Aorta (tissue), 5 donors: ENCODE data around the gene SHC1. TPM values are rescaled to one million over a fixed set of nuclear protein-coding genes. Genes with fewer than 3 reads are reported as not detected.

ENCODE experiments used
- ATAC-seq: fragments of 200-7000 bp; cut with Tn5 transposase; one replicate; pipeline ENCODE4 v1.9.1; 2022; ENCODE audit warnings: moderate library complexity; ENCODE audit not compliant: low FRiP score
- DNase-seq, 2 donors: peaks; one replicate each; pipeline ENCODE4 v3.0.0-alpha.2; 2020
- H3K27ac ChIP-seq, 2 donors: one replicate each; pipeline ENCODE4 v1.5.1; 2013; ENCODE audit warnings: low read length in 2 of 2, mild to moderate bottlenecking in 2 of 2, moderate library complexity in 2 of 2, control low read depth in 1 of 2, inconsistent platforms in 1 of 2, low read depth in 1 of 2
- H3K27me3 ChIP-seq, 2 donors: one replicate each; pipeline ENCODE4 v1.6.1; 2013; ENCODE audit warnings: control low read depth in 1 of 2, low read length in 1 of 2, mild to moderate bottlenecking in 1 of 2, moderate library complexity in 1 of 2; ENCODE audit not compliant: insufficient read depth in 2 of 2, control insufficient read depth in 1 of 2
- H3K36me3 ChIP-seq, 2 donors: one replicate each; pipeline ENCODE4 v1.6.1; 2013; ENCODE audit warnings: control low read depth in 1 of 2, low read length in 1 of 2, mild to moderate bottlenecking in 1 of 2; ENCODE audit not compliant: insufficient read depth in 2 of 2, control insufficient read depth in 1 of 2
- H3K4me1 ChIP-seq, 2 donors: one replicate each; pipeline ENCODE4 v1.6.1; 2013; ENCODE audit warnings: low read length in 2 of 2, control low read depth in 1 of 2, mild to moderate bottlenecking in 1 of 2, moderate library complexity in 1 of 2; ENCODE audit not compliant: insufficient read depth in 2 of 2, control insufficient read depth in 1 of 2
- H3K4me3 ChIP-seq, 2 donors: one replicate each; pipeline ENCODE4 v1.5.1; 2013; ENCODE audit warnings: low read length in 2 of 2, control low read depth in 1 of 2, mild to moderate bottlenecking in 1 of 2
- H3K9me3 ChIP-seq: one replicate; pipeline ENCODE4 v1.6.1; 2013; ENCODE audit warnings: mild to moderate bottlenecking, low read length; ENCODE audit not compliant: control insufficient read depth
- WGBS, 2 donors: extraction: QIAGEN DNeasy Blood & Tissue Kit; methylation state at CpG; one replicate each; pipeline ENCODE4 v1.1.7; 2013; 5-methylcytosine and 5-hydroxymethylcytosine counted together
- intact Hi-C, 2 donors: fragments of 100-400 bp; cut with DNase I; formaldehyde crosslinking; loops; one replicate each; pipeline versions ENCODE4 v1.14.2 to v1.15.0; 2022
- microRNA-seq, 2 donors: library from miRNA; unstranded; fragments of <30 nt; microRNA quantifications; one replicate each; pipeline ENCODE4 v1.2.0, GENCODE V29; 2020
- polyA plus RNA-seq, 2 donors: library from polyadenylated mRNA; stranded (reverse); fragments of 200-250 nt; gene quantifications; one replicate each; pipeline ENCODE4 v1.2.3, GENCODE V29; 2013
- total RNA-seq, 2 donors: library from RNA; stranded (reverse); fragmentation: NEBNext Ultra II Directional; extraction: Animal tissue kit (Norgen Biotek cat#: 25700); gene quantifications; one replicate each; pipeline ENCODE4 v1.2.1, GENCODE V29; 2021
- donor health status: healthy with polysubstance abuse.
- donor health status: Bipolar disorder and iron deficiency.
- donor health status: DM: no; HTN: no; CAD: no.
- donor health status: DM: no; HTN: no; CAD: no.
- donor health status: DM: yes; HTN: yes; CAD: no.

SHC1 gene
- total and polyA plus RNA-seq, 4 donors = 39.1 to 182 (median 172) TPM

GRCh38 chr1:154923695-154924094 is 46.9 kb downstream of the SHC1 start:
- WGBS, 2 donors = 46 to 67% methylated on average over 3 of the region's 3 CpGs
- Histone ChIP-seq H3K36me3 (peaks cover 3 to 9% of the 10 kb centered on the region in 2 donors), H3K4me1 (no peaks in the 10 kb centered on the region), H3K27me3 (no peaks in the 10 kb centered on the region), H3K9me3 (no peaks in the 10 kb centered on the region), H3K27ac (no peak overlapping the region), H3K4me3 (no peak overlapping the region)
- intact Hi-C loops = no loop called here
- no peak for DNase-seq
- ATAC-seq = no peak

GRCh38 chr1:154913273-154913672 is 57.3 kb downstream of the SHC1 start:
- H3K9me3 ChIP-seq = no peaks in the 10 kb centered on the region
- ATAC-seq (no peak), DNase-seq (no peak)
- H3K4me3 ChIP-seq = no peak overlapping the region
- no peaks in the 10 kb centered on the region for H3K36me3 ChIP-seq
- no peaks in the 10 kb centered on the region for H3K27me3 ChIP-seq
- no peak overlapping the region for H3K27ac ChIP-seq
- H3K4me1 ChIP-seq = no peaks in the 10 kb centered on the region
- intact Hi-C loops = no loop called here
- 90 to 93% methylated on average over 3 of the region's 3 CpGs for WGBS, 2 donors

GRCh38 chr1:154912755-154913154 is 57.8 kb downstream of the SHC1 start:
- 93 to 96% methylated on average over 2 of the region's 2 CpGs for WGBS, 2 donors
- no peak overlapping the region for H3K4me3 ChIP-seq
- DNase-seq = no peak
- intact Hi-C loops = no loop called here
- no peaks in the 10 kb centered on the region for H3K27me3 ChIP-seq
- H3K27ac ChIP-seq = no peak overlapping the region
- no peaks in the 10 kb centered on the region for H3K4me1 ChIP-seq
- H3K36me3 ChIP-seq = no peaks in the 10 kb centered on the region
- no peak for ATAC-seq
- H3K9me3 ChIP-seq = no peaks in the 10 kb centered on the region

Small RNA genes lying within 50 kb of the gene (microRNA-seq; reads per million reads assigned to microRNA genes)
- 0 to 2.0 reads per million in 2 donors for gene MIR4258

Other genes starting within 250 kb of the SHC1 start
- 1 to 10 TPM; 3.2 to 4.7 TPM for gene KCNN3, start 100.5 kb downstream of the SHC1 start, total RNA-seq
- under 1 TPM; 0.08 to 0.50 TPM for gene KCNN3, start 100.5 kb downstream of the SHC1 start, polyA plus RNA-seq
- 10 to 100 TPM; 21.9 to 27.3 TPM for gene PMVK, start 34.0 kb downstream of the SHC1 start, total RNA-seq
- 10 to 100 TPM; 40.4 to 52.7 TPM for gene PMVK, start 34.0 kb downstream of the SHC1 start, polyA plus RNA-seq
- gene PBXIP1, start 14.6 kb downstream of the SHC1 start, total RNA-seq = 100 to 1,000 TPM; 106 to 119 TPM
- 100 to 1,000 TPM in 1 of 2 donors, 10 to 100 TPM in 1; 95.3 to 169 TPM for gene PBXIP1, start 14.6 kb downstream of the SHC1 start, polyA plus RNA-seq
- 10 to 100 TPM; 17.3 to 23.6 TPM for gene PYGO2, start 9.0 kb downstream of the SHC1 start, total RNA-seq
- gene PYGO2, start 9.0 kb downstream of the SHC1 start, polyA plus RNA-seq = 10 to 100 TPM; 11.6 to 16.6 TPM
- 10 to 100 TPM; 19.3 to 25.5 TPM for gene CKS1B, start 3.9 kb upstream of the SHC1 start, total RNA-seq
- gene CKS1B, start 3.9 kb upstream of the SHC1 start, polyA plus RNA-seq = 10 to 100 TPM; 38.9 to 58.9 TPM
- gene FLAD1, start 12.6 kb upstream of the SHC1 start, total RNA-seq = 10 to 100 TPM; 14.5 to 17.6 TPM
- 10 to 100 TPM; 23.8 to 24.2 TPM for gene FLAD1, start 12.6 kb upstream of the SHC1 start, polyA plus RNA-seq
- gene LENEP, start 22.8 kb upstream of the SHC1 start, total RNA-seq = not detected
- gene LENEP, start 22.8 kb upstream of the SHC1 start, polyA plus RNA-seq = not detected
- 10 to 100 TPM; 46.4 to 71.1 TPM for gene ZBTB7B, start 32.1 kb upstream of the SHC1 start, total RNA-seq
- 10 to 100 TPM; 23.3 to 32.8 TPM for gene ZBTB7B, start 32.1 kb upstream of the SHC1 start, polyA plus RNA-seq
- gene DCST2, start 63.0 kb upstream of the SHC1 start, total RNA-seq = 1 to 10 TPM in 1 of 2 donors, under 1 TPM in 1; 0.75 to 1.8 TPM
- gene DCST2, start 63.0 kb upstream of the SHC1 start, polyA plus RNA-seq = 1 to 10 TPM in 1 of 2 donors, under 1 TPM in 1; 0.25 to 5.6 TPM
- gene DCST1, start 63.1 kb upstream of the SHC1 start, total RNA-seq = under 1 TPM in 1 of 2 donors, not detected in 1; 0.26 TPM
- not detected for gene DCST1, start 63.1 kb upstream of the SHC1 start, polyA plus RNA-seq
- 100 to 1,000 TPM; 129 to 180 TPM for gene ADAM15, start 80.6 kb upstream of the SHC1 start, total RNA-seq
- gene ADAM15, start 80.6 kb upstream of the SHC1 start, polyA plus RNA-seq = 10 to 100 TPM; 17.3 to 89.3 TPM
- 1 to 10 TPM; 3.0 to 5.7 TPM for gene EFNA4, start 93.0 kb upstream of the SHC1 start, total RNA-seq
- gene EFNA4, start 93.0 kb upstream of the SHC1 start, polyA plus RNA-seq = 1 to 10 TPM; 3.9 to 4.0 TPM
- gene EFNA3, start 108.1 kb upstream of the SHC1 start, total RNA-seq = 1 to 10 TPM; 1.8 to 3.2 TPM
- gene EFNA3, start 108.1 kb upstream of the SHC1 start, polyA plus RNA-seq = under 1 TPM in 1 of 2 donors, not detected in 1; 0.41 TPM
- gene EFNA1, start 157.1 kb upstream of the SHC1 start, total RNA-seq = 10 to 100 TPM; 18.9 to 49.1 TPM
- gene EFNA1, start 157.1 kb upstream of the SHC1 start, polyA plus RNA-seq = 10 to 100 TPM in 1 of 2 donors, 1 to 10 TPM in 1; 7.1 to 12.1 TPM
- 10 to 100 TPM; 19.8 to 26.8 TPM for gene SLC50A1, start 165.1 kb upstream of the SHC1 start, total RNA-seq
- gene SLC50A1, start 165.1 kb upstream of the SHC1 start, polyA plus RNA-seq = 10 to 100 TPM; 22.7 to 28.2 TPM
- gene DPM3, start 169.8 kb upstream of the SHC1 start, total RNA-seq = 10 to 100 TPM; 42.4 to 52.4 TPM
- 100 to 1,000 TPM; 162 to 200 TPM for gene DPM3, start 169.8 kb upstream of the SHC1 start, polyA plus RNA-seq
- 100 to 1,000 TPM; 136 to 143 TPM for gene KRTCAP2, start 202.6 kb upstream of the SHC1 start, total RNA-seq
- gene KRTCAP2, start 202.6 kb upstream of the SHC1 start, polyA plus RNA-seq = 100 to 1,000 TPM; 179 to 255 TPM
- gene TRIM46, start 203.1 kb upstream of the SHC1 start, total RNA-seq = 1 to 10 TPM; 1.6 to 3.4 TPM
- 1 to 10 TPM in 1 of 2 donors, under 1 TPM in 1; 0.50 to 2.1 TPM for gene TRIM46, start 203.1 kb upstream of the SHC1 start, polyA plus RNA-seq
- 10 to 100 TPM; 58.9 to 97.9 TPM for gene THBS3, start 237.2 kb upstream of the SHC1 start, total RNA-seq
- gene THBS3, start 237.2 kb upstream of the SHC1 start, polyA plus RNA-seq = 100 to 1,000 TPM in 1 of 2 donors, 10 to 100 TPM in 1; 21.7 to 195 TPM
- gene MTX1, start 237.9 kb upstream of the SHC1 start, total RNA-seq = 10 to 100 TPM; 20.3 to 21.3 TPM
- 10 to 100 TPM; 26.2 to 52.9 TPM for gene MTX1, start 237.9 kb upstream of the SHC1 start, polyA plus RNA-seq